ENCODE measurements around the gene ACKR2. TPM values are rescaled to one million over a fixed set of nuclear protein-coding genes. Genes with fewer than 3 reads are reported as not detected.

The ACKR2 gene
- total and polyA plus RNA-seq, 2 of the 13 experiments (the other 11 are each of a cell fraction or from before 2014, with no cell fraction given) = 1.1 to 1.9 TPM

GRCh38 chr3:42853739-42854302, 44.6 kb downstream of the ACKR2 start (continued):
- 0 out of 2 replicates have a peak, but pooled peaks have one; percentile 45 for TF ChIP-seq ZHX2 (IDR thresholded peaks at IDR 0.05; ENCODE audit: low read depth)
- TF ChIP-seq ZHX2 (CRISPR knock-in tag; IDR thresholded peaks at IDR 0.05; ENCODE audit: borderline replicate concordance) = no peak
- peak; percentile 98 for TF ChIP-seq NCOA2 (CRISPR knock-in tag; IDR thresholded peaks at IDR 0.05)
- peak; percentile 85 for TF ChIP-seq HHEX (CRISPR knock-in tag; IDR thresholded peaks at IDR 0.05)
- no peak for TF ChIP-seq STAT6 (CRISPR knock-in tag; IDR thresholded peaks at IDR 0.05; ENCODE audit: borderline replicate concordance)
- no peak for TF ChIP-seq ELF1 (CRISPR knock-in tag; IDR thresholded peaks at IDR 0.05)
- TF ChIP-seq HDAC6 (IDR thresholded peaks at IDR 0.05; ENCODE audit: low read depth, low read length) = no peak
- TF ChIP-seq, protein P1, sequence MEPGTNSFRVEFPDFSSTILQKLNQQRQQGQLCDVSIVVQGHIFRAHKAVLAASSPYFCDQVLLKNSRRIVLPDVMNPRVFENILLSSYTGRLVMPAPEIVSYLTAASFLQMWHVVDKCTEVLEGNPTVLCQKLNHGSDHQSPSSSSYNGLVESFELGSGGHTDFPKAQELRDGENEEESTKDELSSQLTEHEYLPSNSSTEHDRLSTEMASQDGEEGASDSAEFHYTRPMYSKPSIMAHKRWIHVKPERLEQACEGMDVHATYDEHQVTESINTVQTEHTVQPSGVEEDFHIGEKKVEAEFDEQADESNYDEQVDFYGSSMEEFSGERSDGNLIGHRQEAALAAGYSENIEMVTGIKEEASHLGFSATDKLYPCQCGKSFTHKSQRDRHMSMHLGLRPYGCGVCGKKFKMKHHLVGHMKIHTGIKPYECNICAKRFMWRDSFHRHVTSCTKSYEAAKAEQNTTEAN (CRISPR knock-in tag; conservative IDR thresholded peaks at IDR 0.05) = peak; percentile 87
- 0 out of 2 replicates have a peak, but pooled peaks have one; percentile 40 for TF ChIP-seq ZNF709 (CRISPR knock-in tag; IDR thresholded peaks at IDR 0.05)
- TF ChIP-seq TCF7L2 (IDR thresholded peaks at IDR 0.05; ENCODE audit: low read depth, low read length) = peak; percentile 80
- peak; percentile 92 for TF ChIP-seq KDM6A (CRISPR knock-in tag; IDR thresholded peaks at IDR 0.05; ENCODE audit: low read depth)
- peak; percentile 71 for TF ChIP-seq HMG20B (CRISPR knock-in tag; conservative IDR thresholded peaks at IDR 0.05)
- peak; percentile 98 for TF ChIP-seq HDAC2 (CRISPR knock-in tag; IDR thresholded peaks at IDR 0.05)
- peak; percentile 93 for TF ChIP-seq ZGPAT (CRISPR knock-in tag; IDR thresholded peaks at IDR 0.05)
- TF ChIP-seq CC2D1A (CRISPR knock-in tag; IDR thresholded peaks at IDR 0.05) = no peak
- TF ChIP-seq, protein P2, sequence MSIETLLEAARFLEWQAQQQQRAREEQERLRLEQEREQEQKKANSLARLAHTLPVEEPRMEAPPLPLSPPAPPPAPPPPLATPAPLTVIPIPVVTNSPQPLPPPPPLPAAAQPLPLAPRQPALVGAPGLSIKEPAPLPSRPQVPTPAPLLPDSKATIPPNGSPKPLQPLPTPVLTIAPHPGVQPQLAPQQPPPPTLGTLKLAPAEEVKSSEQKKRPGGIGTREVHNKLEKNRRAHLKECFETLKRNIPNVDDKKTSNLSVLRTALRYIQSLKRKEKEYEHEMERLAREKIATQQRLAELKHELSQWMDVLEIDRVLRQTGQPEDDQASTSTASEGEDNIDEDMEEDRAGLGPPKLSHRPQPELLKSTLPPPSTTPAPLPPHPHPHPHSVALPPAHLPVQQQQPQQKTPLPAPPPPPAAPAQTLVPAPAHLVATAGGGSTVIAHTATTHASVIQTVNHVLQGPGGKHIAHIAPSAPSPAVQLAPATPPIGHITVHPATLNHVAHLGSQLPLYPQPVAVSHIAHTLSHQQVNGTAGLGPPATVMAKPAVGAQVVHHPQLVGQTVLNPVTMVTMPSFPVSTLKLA (IDR thresholded peaks at IDR 0.05) = peak; percentile 22; the same call in 1 of the 2 replicates
- peak; percentile 83; the same call in 1 of the 2 replicates for TF ChIP-seq ETV5 (CRISPR knock-in tag; IDR thresholded peaks at IDR 0.05; ENCODE audit: borderline replicate concordance)
- no peak for TF ChIP-seq PRPF4 (IDR thresholded peaks at IDR 0.05; ENCODE audit: low read depth, low read length, poor library complexity, severe bottlenecking)
